IMR-90 (cell line): ENCODE results near the gene CCHCR1.

Experiments
- CEBPB ChIP-seq: IDR thresholded peaks from 2 replicates; pipeline ENCODE4 v1.6.1; 2012; ENCODE audit warnings: low read depth, low read length, improper control_type of control experiment
- FOS ChIP-seq: fragments of 150-350 bp; IDR thresholded peaks from 2 replicates; pipeline ENCODE4 v1.6.1; 2016; ENCODE audit warnings: low read depth, low read length
- NFE2L2 ChIP-seq: fragments of 150-350 bp; IDR thresholded peaks from 2 replicates; pipeline ENCODE4 v1.6.1; 2016; ENCODE audit warnings: low read depth, mild to moderate bottlenecking, low read length
- POLR2A ChIP-seq: IDR thresholded peaks from 2 replicates; pipeline ENCODE4 v1.6.1; 2012; ENCODE audit warnings: mild to moderate bottlenecking, low read depth, low read length
- RFX5 ChIP-seq: IDR thresholded peaks from 2 replicates; pipeline ENCODE4 v1.8.0; 2012; ENCODE audit warnings: low read depth, mild to moderate bottlenecking, low read length, moderate library complexity
- SMC3 ChIP-seq: fragments of 150-350 bp; IDR thresholded peaks from 2 replicates; pipeline ENCODE4 v1.6.1; 2016; ENCODE audit warnings: low read depth, mild to moderate bottlenecking, antibody characterized with exemption, low read length, moderate library complexity
- TF ChIP-seq, protein P1 (sequence below): conservative IDR thresholded peaks from 2 replicates; pipeline ENCODE4 v1.5.1; 2012; ENCODE audit warnings: mild to moderate bottlenecking, low read depth, low read length, improper control_type of control experiment

DNA sequence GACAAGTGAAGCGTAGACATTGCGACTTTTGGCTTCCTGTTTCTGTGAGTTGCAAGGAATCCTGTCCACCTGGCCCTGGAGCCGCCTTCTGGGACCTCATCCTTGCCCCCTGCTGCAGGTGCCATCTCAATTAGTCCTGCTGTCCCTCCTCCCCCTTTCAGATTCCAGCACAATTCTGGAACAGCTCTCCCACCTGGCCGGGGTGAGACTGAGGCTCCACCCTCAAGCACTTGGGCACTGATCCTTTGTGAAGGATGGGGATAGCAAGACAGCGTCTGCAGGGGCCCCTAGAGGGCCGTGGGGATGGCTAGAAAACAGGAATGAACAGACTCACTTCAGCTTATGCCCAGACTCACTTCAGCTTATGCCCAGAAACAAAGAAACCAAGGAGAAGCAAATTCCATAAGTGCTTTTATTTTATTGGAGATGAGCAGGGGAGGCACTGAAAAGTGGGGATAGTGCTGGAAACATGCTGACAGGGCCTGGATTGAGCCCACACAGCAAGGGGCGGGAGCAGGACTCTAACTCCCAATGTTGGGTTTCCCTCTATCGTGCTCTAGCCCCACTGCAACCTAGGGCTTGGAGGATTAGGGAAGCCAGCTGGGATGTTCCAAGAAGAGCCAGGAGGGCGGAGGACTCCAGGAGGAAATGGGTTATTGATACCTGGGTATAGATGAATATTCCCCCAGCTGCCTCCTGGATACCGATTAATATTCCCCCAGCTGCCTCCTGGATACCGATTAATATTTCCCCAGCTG, 46.6 kb downstream of the CCHCR1 start:
- TF ChIP-seq, protein P1, sequence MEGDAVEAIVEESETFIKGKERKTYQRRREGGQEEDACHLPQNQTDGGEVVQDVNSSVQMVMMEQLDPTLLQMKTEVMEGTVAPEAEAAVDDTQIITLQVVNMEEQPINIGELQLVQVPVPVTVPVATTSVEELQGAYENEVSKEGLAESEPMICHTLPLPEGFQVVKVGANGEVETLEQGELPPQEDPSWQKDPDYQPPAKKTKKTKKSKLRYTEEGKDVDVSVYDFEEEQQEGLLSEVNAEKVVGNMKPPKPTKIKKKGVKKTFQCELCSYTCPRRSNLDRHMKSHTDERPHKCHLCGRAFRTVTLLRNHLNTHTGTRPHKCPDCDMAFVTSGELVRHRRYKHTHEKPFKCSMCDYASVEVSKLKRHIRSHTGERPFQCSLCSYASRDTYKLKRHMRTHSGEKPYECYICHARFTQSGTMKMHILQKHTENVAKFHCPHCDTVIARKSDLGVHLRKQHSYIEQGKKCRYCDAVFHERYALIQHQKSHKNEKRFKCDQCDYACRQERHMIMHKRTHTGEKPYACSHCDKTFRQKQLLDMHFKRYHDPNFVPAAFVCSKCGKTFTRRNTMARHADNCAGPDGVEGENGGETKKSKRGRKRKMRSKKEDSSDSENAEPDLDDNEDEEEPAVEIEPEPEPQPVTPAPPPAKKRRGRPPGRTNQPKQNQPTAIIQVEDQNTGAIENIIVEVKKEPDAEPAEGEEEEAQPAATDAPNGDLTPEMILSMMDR = no peak
- no peak for TF ChIP-seq POLR2A
- TF ChIP-seq RFX5 = no peak
- TF ChIP-seq FOS = no peak
- no peak for TF ChIP-seq CEBPB
- no peak for TF ChIP-seq NFE2L2
- TF ChIP-seq SMC3 = no peak
